Bone marrow (tissue), 2 donors: Measurements from ENCODE around the gene GALNT14.

Experiments used
- DNase-seq, 2 donors: peaks; one replicate each; lab custom pipeline; 2025; lab: John Stamatoyannopoulos, UW

GALNT14 gene

DNA sequence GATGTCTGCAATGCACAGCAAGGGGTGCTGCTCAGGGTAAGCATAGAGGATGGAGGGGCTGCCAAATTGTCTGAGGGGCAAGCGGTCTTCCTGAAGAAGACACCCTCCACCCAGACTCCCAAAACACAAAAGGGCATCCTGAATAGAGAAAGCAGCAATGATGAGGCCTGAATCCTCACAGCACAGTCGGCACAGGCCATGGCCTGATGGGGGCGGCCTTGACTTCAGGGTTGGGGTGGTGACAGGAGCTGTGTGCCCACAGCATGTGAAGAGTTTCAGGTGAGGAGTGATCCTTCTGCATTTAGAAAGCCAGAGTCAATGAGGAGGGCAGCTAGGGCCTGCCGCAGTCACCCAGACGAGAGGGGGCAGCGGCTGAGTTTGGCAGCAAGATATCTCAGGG lies 159.4 kb downstream of the GALNT14 start:
- DNase-seq = no peak

DNA sequence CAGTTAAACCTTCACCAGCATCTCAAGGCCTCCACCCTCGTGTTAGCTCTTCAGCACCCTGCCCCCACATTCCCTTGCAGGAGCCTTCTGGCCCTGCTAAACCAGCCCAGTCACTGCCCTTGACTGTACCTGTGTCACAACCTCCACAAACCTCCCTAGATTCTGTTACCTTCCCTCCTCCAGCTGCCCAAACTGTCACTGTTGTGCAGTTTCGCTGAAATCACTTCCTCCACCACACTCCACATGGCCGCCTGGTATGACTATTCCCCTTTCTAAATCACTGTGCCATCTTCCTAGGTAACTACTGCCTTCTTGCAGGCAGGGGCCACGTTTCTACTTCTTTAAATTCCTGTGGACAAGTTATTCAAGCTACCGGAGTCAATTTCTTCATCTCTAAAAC lies 160.2 kb downstream of the GALNT14 start:
- DNase-seq = no peak

DNA sequence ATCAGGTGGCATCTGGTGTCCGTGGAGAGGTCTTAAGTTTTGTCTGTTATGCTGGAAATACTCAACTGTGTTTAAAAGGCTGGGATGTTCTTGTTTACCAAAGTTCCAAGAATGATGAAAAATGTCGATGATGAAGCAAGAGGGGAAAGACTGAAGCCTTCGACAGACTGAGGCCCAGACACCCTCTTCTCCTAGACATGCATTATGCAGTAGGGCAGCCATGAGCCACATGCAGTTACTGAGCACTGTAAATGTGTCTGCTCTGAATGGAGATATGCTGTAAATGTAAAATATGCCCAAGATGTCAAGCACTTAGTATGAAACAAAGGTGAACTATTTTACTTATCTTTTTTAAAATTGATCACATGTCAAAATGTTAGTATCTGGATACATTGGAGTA lies 163.1 kb downstream of the GALNT14 start:
- DNase-seq = no peak

DNA sequence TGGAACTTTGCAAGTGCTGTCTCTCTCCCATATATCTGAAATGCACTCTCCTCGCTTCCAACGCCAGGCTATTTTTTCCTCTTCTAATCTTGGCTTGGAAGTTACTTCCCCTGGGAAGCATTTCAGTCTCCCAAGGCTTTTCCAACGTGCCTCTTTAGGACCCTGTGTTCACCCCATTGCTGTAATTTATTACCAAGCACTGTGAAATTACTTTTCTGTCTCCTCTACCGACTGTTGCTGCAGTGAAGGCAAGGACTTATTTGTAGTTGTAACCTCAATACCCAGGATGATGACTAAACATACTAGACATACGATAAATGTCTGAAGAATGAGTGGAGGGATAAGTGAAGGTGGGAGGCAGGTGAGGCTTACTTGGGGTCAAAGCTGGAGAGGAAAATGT lies 163.7 kb downstream of the GALNT14 start:
- no peak for DNase-seq

DNA sequence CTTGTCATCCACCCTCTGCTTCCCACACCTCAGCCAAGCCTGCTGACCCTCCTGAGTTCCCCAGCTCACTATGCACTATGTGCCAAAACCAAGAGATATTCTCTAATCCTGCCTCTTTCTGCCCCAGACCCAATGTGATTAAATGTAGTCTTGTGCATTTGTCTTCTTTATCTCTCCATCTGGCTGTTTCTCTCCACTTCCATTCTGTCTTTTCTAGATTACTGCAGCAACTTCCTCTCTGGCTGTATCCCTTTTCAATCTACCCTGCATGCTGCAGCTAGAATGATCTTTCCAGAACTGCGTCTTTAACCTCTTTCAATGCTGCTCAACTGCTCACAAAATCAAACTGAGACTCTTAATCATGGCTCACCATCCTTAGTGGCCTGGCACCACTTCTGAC lies 164.1 kb downstream of the GALNT14 start:
- DNase-seq = no peak

DNA sequence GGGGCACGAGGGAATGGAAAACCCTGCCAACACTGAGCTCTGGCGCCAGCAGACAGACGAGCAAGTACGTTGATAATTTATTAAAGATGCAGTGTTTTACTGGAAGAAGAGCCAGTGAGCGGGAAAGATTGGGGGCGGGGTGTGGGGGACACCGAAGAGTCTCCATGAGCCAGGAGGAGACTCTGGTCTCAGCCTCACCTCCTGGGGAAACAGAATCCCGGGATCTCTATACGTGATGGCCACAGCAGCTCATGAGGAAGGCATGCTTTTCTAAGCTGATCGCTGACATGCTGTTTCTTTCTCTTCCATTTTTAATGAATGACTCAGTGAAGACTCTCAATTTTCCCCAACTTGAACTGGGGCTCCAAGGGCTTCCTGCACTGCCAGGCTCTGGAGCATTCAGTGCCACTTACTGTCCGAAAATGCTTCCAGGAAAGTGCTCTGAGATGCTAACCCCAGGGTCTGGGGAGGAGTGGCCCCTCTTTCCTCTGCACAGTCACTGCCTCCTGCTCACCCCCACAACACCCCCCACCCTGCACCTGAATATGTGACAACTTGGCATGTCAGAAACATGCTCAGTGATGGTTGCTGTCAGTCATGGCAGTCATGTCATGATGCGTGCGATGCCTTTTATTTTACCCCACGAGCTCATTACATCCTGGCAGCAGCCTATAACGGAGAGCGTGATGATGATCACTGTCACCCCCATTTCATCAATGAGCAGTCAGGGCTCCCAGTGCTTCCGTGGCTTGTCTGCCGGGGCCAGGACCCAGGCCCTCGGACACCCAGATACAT lies 166.8 kb downstream of the GALNT14 start:
- no peak for DNase-seq

DNA sequence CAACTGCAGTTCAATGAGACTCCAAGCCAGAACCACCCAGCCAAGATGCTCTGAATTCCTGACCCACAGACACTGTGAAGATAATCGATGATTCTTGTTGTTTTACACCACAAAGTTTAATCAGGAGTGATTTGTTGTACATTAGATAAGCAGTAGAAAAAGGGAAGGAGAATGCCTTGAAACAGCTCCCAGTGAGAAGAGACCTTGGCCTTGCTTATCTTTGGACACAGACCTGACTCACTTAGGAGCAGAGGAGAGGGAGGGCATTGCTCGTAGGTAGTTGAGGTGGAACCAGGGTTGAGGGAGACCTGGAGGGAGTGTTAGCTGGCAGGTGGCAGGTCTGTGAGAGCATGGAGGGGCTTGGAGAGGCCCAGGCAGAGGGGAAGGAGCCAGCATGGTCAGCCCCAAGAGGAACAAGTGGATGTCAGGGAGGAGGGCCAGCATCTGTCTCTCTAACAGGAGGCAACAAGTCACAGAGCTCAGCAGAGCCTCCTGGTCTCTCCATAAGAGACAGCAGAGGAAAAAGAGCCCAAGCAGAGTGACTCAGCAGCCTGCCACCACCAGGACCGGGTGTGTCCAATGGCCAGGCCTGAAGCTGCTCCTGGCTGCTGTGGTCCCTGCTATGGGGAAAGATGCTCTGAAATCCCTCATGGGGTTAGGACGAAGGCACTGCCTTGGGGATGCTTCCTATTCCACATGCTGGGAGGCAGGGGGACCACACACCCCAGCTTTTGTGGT lies 169.4 kb downstream of the GALNT14 start:
- DNase-seq = no peak

DNA sequence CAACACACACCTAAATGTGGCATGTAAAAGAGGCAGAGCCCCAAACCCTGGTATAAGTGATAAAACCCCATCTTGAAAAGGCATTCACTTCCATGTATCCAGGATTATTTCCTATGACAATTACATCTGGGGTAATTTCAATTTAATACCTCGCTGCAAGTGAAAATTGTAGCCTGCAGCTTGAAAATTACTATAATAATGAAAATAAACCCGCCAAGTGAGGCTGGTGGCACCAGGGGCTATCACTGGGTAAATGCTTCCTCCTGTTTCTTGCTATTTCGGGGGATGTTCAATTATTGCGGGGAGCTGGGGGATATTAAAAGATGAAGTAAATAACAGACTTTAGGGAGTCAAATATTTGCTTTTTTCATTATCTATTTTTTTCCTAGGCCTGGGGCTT lies 171.5 kb downstream of the GALNT14 start:
- no peak for DNase-seq

DNA sequence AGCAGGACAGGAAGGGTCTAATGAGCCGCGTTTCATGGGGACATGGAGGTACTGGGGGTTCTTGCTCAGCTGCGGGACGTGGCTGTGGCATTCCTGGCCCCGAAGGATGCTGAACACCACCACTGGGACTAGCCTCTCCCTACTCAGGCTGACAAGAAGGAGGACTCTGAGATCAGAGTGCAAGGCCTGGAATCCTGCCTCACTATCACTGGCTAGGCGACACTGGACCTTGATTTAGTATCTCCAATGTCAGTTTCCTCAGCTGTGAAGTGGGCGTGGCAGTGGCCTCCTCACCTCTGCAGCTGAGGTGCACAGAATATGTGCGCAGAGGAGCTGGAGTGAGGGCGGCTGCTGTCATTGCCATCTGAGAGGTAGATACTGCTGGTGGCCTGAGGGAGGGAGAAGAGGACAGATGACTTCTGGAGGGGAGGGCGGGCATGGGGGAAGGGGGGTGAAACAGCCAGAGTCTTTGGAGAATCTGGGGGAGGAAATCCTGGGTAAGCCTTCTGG lies 173.2 kb downstream of the GALNT14 start:
- no peak for DNase-seq

DNA sequence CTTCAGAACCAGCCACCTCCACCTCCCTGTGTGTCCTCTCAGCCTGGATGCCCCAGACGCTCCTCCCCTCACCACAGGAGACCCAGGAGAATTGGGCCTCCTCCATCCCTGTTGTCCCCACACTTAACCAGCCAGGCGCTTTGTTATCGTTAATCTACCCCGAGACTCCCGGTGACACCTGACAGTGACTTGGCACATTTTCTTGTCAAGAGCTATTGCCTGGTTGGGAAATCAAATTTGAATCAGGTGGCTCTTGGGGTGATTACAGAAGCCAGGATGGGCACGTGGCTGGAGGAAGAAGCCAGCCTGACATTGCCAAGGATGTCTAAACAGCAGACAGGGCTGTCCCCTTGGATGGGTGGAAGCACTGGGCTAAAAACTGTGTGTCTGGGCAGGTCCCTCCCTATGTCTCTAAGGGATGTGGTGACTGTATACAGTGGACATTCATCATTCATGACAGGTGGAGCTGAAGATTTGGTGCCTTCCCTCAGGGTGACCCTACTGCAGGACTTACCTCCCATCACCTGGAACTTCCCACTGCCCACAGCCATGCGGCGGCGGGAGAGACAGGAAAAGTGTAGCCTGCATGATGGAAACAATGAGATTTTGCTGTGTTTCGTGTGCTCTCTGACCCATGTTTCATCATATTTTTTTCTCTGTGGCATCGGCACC lies 173.8 kb downstream of the GALNT14 start:
- DNase-seq = no peak

DNA sequence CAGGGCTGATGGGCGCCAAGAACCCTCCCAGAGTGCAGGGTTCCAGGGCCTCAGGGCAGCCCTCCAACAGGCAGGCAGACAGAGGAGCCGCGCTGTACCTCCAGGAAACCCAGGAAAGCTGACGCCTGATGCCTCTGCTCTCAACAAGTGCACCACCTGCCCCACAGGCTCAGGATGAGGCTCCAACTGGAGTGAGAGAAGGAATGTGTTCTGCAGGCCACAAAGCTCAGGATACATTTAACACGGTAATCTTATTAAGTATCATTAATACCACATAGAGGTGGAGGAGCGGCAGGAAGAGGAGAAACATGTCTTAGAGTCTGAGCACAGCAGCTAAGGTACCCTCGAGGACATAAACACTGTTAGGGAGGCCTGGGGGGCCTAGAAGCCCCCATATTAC lies 175.1 kb downstream of the GALNT14 start:
- no peak for DNase-seq

DNA sequence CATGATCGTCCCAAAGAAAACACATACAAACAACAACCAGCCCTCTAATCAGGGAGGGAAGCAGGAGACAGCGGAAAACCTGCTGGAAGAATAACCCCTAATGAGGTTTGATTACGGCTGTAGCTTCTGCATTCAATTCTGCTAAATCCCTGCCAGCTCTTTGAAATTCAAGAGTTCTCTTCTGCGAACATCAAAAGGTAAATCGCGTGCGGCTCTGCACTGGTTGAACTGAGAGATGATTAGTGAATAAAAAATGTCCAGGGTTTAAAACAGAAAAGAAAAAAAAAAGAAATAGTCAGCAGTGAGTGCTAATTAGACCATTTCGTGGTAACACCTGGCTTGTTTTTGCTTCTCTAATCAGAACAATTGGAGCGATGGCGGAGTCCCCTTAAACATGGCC lies 178.0 kb downstream of the GALNT14 start:
- no peak for DNase-seq

DNA sequence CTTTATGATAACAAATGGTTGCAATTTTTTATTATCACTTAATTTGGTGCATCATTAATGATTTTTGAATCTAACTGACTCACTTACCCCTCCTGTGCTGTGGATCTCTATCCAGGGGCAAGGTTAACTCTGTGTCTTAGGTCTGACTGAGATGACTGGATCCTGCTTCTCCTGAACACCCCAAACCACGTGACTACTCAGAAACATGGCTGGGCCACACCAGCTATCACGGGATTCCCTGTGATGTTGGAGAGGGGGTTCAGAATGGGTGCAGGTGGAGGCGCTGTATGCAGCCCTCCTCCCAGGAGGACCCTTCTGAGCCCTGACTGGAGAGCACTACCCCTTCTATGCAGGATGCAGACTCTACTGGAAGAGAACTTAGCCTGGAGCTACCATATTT lies 178.6 kb downstream of the GALNT14 start:
- DNase-seq = no peak

DNA sequence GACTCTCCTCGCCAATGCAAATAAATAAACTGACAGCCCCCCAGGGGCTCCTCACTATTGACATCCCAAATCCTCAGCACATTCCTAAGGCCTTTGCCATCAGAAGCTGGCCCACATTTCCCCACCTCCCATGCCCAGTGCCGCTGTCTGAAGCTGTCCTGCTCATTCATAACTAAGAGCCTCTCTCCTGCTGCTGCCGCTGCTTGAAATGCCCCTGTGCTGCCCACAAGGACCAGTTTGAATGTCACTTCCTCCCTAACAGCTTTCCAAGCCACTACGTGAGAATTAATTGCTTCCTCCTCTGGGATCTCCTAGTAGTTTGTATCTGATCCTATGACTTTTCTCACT lies 179.3 kb downstream of the GALNT14 start:
- no peak for DNase-seq

DNA sequence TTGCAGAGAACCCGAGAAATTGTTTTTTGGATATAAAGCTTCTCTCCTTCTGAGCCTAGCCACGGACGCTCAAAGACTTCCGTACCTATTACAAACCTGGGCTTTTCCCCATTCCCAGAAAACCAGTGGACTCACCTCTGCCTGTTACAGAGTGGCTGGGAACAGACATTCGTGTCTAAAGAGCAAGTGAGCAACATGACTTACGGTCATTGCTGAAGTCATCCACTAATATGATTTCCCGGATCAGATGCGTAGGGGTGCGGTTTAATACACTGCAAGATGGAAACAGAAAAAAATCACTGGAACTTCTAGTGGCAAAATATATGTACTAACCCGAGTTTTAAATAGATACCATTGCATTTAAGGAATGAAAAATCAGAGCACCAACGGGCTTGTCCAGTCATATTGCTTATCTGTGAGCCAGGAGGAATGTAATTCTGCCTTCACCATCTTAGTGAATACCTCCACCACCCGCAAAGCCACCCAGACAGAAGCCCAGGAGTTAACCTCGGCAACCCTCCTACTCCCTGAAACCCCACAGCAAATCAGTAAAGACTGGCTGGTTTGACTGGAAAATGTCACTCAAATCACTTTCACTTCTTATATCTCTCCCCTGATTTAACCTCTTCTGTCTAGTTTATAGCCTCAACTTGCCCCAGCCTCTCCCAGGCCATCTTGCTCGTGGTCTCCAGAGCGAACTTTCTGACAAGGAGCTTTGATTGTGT lies 179.9 kb downstream of the GALNT14 start:
- no peak for DNase-seq

DNA sequence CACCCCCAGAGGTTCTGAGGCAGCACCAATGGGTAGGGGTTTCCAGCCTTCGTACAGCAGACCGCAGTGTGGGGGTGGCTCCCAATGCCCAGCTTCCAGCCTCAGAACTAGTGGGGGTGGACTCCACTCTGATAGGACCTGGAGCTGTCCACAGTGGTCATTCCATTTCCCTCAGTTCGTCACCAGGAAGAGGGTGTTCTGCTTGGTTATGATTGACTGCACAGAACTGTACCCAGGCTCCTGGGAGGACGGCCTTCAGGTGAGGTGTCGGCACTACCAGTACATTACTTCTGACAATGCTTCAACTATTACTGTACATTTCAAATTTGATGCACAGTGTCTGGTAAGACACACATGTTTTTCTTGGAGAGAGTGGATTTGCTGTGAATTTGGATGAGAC lies 180.6 kb downstream of the GALNT14 start:
- no peak for DNase-seq

DNA sequence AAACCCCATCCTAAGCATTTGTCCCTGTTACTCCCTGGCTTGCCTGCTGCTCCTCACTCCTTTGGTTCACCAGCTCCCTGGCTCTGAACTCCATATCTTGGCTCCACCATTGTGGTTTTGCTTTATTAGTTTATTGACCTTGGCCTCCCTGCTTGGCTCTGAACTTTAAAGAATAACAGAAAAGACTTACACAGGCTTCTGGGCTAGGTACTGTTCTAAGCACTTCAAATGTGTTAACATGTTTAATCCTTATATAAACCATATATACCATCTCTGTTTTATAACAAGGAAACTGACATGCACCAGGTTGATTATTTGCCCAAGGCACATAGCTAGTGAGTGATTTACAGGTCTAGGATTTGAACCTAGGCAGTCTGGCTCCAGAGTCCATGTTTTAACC lies 181.2 kb downstream of the GALNT14 start:
- no peak for DNase-seq

DNA sequence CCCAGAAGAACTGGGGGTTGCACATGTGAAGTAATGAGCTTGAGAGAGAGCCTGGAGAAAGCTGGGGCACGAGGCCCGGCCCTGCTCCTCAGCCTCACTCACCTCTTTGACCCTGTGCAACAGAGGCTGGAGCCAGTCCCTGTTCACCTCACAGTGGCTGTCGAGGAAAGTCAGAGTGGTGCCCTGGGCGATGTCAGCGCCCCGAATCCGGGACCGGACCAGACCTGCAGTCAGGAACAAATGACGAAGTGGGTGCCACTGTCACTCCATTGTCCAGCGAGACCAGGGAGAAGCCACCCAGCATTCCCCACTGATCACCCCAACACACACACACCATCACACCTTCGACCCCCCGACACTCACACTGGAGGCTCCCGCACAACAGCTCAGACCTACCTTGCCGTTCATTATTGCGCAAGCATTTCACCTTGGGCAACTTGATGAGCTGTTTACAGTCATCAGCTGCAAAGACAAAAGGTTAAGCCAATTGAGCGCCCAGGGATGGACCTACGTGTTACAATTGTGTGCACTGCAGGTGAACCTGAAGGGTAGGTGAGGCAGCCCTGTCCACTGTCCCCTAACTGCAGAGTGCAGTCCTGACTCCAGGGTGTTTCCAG lies 182.6 kb downstream of the GALNT14 start:
- DNase-seq = no peak

DNA sequence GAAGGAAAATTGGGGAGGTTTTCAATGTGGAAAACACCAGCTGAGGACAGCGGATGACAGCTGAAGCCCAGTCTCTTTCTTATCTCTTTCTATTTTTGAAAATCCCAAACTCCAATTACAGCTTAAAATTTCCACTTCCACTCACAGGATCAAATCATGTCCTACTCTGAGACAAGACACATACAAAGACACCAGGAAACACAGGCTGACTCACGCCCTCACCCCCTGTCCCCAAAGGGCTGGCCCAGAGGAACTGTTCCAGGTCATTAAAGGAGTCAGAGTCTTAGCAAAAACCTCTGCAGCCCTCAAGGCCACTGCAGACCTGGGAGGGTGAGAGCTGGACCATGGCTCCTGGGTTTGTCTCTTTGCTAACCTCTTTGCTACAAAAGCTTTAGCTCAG lies 187.9 kb downstream of the GALNT14 start:
- no peak for DNase-seq

DNA sequence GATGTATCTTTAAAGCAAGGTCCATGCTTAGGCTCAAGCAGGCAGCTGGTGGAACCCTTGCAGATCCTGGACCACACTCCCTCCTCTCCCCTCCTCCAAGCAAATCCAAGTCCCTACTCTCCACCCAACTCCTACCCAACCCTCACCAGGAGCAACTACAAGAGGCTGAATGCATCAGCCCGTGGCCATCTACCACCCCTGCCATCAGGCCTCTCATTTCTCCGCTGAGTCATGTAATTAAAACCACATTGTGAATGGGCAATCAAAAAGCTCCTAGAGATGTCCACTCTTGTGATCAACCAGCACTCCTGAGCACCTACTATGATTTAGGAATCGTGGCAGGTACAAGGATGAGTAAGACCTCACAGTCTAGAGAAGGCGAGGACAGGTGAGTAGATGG lies 188.8 kb downstream of the GALNT14 start:
- DNase-seq = no peak

DNA sequence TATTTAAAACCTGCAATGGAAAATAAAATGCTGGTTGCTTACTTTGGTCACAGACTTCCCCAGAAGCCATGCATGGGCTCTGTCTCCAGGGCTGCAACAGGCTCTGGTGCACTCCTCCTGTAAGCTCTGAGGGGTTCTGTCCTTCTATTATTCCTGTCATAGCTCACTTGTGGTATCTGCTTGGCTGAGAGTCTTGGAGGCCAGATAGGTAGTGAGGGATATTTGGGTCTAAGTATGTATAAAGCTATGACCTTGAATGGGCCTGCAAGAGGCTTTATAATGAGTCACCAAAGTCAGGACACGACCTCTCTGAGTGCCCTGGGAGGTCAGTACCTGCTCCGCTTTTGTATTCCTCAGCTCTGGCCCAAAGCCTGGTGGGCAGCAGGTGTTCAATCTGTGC lies 189.4 kb downstream of the GALNT14 start:
- DNase-seq = no peak

DNA sequence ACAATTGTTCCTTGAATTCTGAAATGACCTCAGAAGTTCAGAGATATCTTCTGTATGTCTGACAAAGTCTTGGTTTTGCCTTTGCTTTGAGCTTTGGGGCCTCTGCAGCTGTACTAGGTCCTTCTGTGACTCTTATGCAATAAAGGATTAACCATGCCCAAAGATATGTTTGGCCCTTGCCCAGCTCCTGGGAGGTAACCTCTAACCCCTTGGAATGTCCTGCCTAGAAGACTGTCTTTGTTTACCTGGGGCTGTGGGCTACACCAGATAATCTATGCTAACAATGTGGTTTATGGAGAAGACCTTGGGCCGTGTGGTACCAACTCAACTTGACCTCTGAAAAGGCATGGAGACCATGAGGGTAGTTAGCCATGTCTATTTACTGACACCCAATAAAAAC lies 190.1 kb downstream of the GALNT14 start:
- DNase-seq = no peak
